Chondrocyte (in vitro differentiated cells): ENCODE results near the gene TBX5. TPM values are rescaled to one million over a fixed set of nuclear protein-coding genes. Genes with fewer than 3 reads are reported as not detected.

Source experiments
- DNase-seq: peaks from one replicate; pipeline ENCODE4 v3.0.0; 2021; ENCODE audit warnings: mixed read lengths, low spot score
- H3K27ac Mint-ChIP-seq: one replicate; pipeline ENCODE4 v1.8.0; 2021; ENCODE audit warnings: mild to moderate bottlenecking, moderate library complexity, mixed read lengths; ENCODE audit not compliant: unreplicated experiment
- H3K27me3 Mint-ChIP-seq: 2 replicates; pipeline ENCODE4 v1.8.0; 2021; ENCODE audit warnings: low read depth, mixed read lengths
- H3K36me3 Mint-ChIP-seq: 2 replicates; pipeline ENCODE4 v1.8.0; 2021; ENCODE audit warnings: low read depth, mixed read lengths
- H3K4me1 Mint-ChIP-seq: 2 replicates; pipeline ENCODE4 v1.8.0; 2021; ENCODE audit warnings: low read depth, mild to moderate bottlenecking, mixed read lengths
- H3K4me3 Mint-ChIP-seq: one replicate; pipeline ENCODE4 v1.8.0; 2021; ENCODE audit warnings: mild to moderate bottlenecking, moderate library complexity, mixed read lengths; ENCODE audit not compliant: unreplicated experiment
- H3K9me3 Mint-ChIP-seq: 2 replicates; pipeline ENCODE4 v1.8.0; 2021; ENCODE audit warnings: low read depth, mixed read lengths
- total RNA-seq: library from RNA; stranded (reverse); gene quantifications from 3 replicates; pipeline ENCODE4 v1.2.1, GENCODE V29; 2021
- TF ChIP-seq, protein P1 (sequence below): fragments of 200-600 bp; sonication (generic); IDR thresholded peaks from 2 replicates; pipeline ENCODE4 v1.5.0; 2021; ENCODE audit warnings: antibody characterized with exemption, mild to moderate bottlenecking, moderate library complexity

TBX5 gene
- total RNA-seq, 1 donor from 2014 or later: not detected

DNA sequence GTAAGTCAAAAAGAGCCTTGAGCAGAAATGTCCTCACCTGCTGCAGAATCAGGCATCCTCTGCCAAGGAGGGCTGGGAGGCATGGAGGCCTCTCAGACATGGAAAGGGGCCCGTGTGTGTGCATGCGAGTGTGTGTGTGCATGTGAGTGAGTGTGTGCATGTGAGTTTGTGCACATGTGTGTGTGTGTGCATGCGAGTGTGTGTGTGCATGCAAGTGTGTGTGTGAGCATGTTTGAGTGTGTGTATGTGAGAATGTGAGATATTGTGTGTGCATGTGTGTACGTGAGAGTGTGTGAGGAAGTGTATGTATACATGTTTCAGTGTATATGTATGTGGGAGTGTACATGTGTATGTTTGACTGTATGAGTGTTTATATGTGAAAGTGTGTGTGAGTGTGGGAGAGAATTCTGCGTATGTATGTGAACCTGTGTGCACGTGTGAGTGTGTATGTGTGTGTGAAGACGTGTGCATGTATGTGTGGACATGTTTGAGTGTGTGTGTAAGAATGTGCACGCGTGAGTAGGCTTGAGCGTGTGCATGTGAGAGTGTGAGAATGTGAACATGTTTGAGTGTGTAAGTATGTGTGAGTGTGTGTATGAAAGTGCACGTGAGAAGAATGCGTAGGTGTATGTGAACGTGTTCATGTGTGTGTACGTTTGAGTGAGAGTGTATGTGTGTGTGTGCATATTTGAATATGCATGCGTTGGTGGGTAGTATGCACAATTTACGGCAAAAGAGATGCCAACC lies 90.8 kb downstream of the TBX5 start:
- H3K27ac Mint-ChIP-seq: no peak overlapping the region
- H3K36me3 Mint-ChIP-seq: no peaks in the 10 kb centered on the region
- H3K4me1 Mint-ChIP-seq: no peaks in the 10 kb centered on the region
- TF ChIP-seq, protein P1, sequence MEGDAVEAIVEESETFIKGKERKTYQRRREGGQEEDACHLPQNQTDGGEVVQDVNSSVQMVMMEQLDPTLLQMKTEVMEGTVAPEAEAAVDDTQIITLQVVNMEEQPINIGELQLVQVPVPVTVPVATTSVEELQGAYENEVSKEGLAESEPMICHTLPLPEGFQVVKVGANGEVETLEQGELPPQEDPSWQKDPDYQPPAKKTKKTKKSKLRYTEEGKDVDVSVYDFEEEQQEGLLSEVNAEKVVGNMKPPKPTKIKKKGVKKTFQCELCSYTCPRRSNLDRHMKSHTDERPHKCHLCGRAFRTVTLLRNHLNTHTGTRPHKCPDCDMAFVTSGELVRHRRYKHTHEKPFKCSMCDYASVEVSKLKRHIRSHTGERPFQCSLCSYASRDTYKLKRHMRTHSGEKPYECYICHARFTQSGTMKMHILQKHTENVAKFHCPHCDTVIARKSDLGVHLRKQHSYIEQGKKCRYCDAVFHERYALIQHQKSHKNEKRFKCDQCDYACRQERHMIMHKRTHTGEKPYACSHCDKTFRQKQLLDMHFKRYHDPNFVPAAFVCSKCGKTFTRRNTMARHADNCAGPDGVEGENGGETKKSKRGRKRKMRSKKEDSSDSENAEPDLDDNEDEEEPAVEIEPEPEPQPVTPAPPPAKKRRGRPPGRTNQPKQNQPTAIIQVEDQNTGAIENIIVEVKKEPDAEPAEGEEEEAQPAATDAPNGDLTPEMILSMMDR: no peak
- H3K4me3 Mint-ChIP-seq: no peak overlapping the region
- no peaks in the 10 kb centered on the region for H3K9me3 Mint-ChIP-seq
- no peaks in the 10 kb centered on the region for H3K27me3 Mint-ChIP-seq
- no peak for DNase-seq

DNA sequence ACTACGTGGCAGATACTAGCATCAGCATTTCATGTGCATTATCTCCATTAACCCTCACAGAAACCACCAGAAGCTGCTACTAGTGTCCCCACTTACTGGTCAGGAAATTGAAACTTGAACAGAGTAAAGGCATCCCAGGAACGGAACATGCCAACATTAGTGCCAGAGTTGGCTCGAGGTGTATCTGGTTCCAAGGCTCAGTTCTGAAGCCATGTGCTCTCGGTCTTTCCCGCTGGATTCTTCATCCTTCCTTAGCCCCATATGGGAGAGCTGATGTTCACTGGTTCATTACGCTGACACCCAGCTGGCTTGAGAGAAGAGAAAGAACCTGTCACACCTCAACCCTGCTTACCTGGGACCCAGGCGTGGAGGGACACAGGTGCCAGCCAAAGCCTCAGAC lies 91.5 kb downstream of the TBX5 start:
- Mint-ChIP-seq H3K27ac (no peak overlapping the region), H3K4me1 (no peaks in the 10 kb centered on the region), H3K27me3 (no peaks in the 10 kb centered on the region), H3K36me3 (no peaks in the 10 kb centered on the region), H3K9me3 (no peaks in the 10 kb centered on the region), H3K4me3 (no peak overlapping the region)
- TF ChIP-seq, protein P1: no peak
- no peak for DNase-seq

DNA sequence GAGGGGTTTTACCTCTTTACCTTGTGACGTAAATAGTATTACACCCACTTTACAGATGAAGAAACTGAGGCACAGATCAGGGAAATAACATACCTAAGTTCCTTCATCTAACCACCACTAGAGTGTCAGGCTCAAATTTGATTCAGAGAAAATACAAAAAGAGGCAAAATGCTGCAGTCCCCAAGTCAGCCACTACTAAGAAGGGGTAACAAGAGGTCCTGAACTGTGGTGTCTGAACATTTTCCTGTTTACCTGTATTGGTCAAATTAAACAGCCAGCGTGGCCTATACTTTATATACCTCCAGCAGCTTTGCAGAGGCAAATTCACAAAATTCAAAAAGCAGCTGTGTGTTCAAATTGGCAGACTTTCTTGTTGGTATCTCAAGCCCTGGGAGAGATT lies 92.0 kb downstream of the TBX5 start:
- Mint-ChIP-seq H3K4me1 (no peaks in the 10 kb centered on the region), H3K4me3 (no peak overlapping the region), H3K9me3 (peaks cover 3% of the 10 kb centered on the region), H3K36me3 (no peaks in the 10 kb centered on the region), H3K27ac (no peak overlapping the region), H3K27me3 (no peaks in the 10 kb centered on the region)
- DNase-seq: no peak
- TF ChIP-seq, protein P1: no peak

GRCh38 chr12:114311974-114312373 lies 94.0 kb downstream of the TBX5 start:
- Mint-ChIP-seq H3K27ac (no peak overlapping the region), H3K36me3 (no peaks in the 10 kb centered on the region), H3K4me1 (no peaks in the 10 kb centered on the region), H3K9me3 (peaks cover 5% of the 10 kb centered on the region), H3K4me3 (no peak overlapping the region), H3K27me3 (no peaks in the 10 kb centered on the region)
- TF ChIP-seq, protein P1: no peak
- DNase-seq: no peak

GRCh38 chr12:114306646-114307045 lies 99.3 kb downstream of the TBX5 start:
- no peaks in the 10 kb centered on the region for H3K36me3 Mint-ChIP-seq
- no peaks in the 10 kb centered on the region for H3K27me3 Mint-ChIP-seq
- no peak overlapping the region for H3K4me3 Mint-ChIP-seq
- no peaks in the 10 kb centered on the region for H3K4me1 Mint-ChIP-seq
- no peak overlapping the region for H3K27ac Mint-ChIP-seq
- TF ChIP-seq, protein P1: no peak
- DNase-seq: no peak
- peaks cover 16% of the 10 kb centered on the region for H3K9me3 Mint-ChIP-seq
